Fibroblast of skin of back (primary cell): ENCODE measurements around the gene MTURN.

Source experiments
- DNase-seq: peaks from one replicate; pipeline ENCODE4 v3.0.0-alpha.2; 2013

MTURN gene

GRCh38 chr7:30136117-30136731 lies 1.4 kb downstream of the MTURN start:
- DNase-seq, result no peak

- DNase-seq, result peak; percentile 12
Observed at GRCh38 chr7:30136743-30137485, 2.1 kb downstream of the MTURN start.

- DNase-seq, result no peak
Observed at GRCh38 chr7:30139836-30140384, 5.1 kb downstream of the MTURN start.

- DNase-seq, result no peak
Observed at GRCh38 chr7:30140456-30140855, 5.7 kb downstream of the MTURN start.

- DNase-seq, result peak; percentile 86
Observed at GRCh38 chr7:30142710-30143109, 7.9 kb downstream of the MTURN start.

GRCh38 chr7:30143748-30144251 lies 9.0 kb downstream of the MTURN start:
- peak; percentile 40 for DNase-seq

- DNase-seq, result no peak
Observed at GRCh38 chr7:30144657-30145306, 10.0 kb downstream of the MTURN start.

GRCh38 chr7:30145426-30145970 lies 10.7 kb downstream of the MTURN start:
- DNase-seq, result no peak

GRCh38 chr7:30146127-30146612 lies 11.4 kb downstream of the MTURN start:
- DNase-seq, result no peak

- DNase-seq, result no peak
Observed at GRCh38 chr7:30147223-30147622, 12.4 kb downstream of the MTURN start.

- no peak for DNase-seq
Observed at GRCh38 chr7:30147785-30148184, 13.0 kb downstream of the MTURN start.

GRCh38 chr7:30148426-30148825 lies 13.6 kb downstream of the MTURN start:
- DNase-seq, result no peak

- no peak for DNase-seq
Observed at GRCh38 chr7:30148951-30149459, 14.2 kb downstream of the MTURN start.

GRCh38 chr7:30149640-30150272 lies 15.0 kb downstream of the MTURN start:
- DNase-seq, result no peak

- DNase-seq, result no peak
Observed at GRCh38 chr7:30150711-30151110, 15.9 kb downstream of the MTURN start.

GRCh38 chr7:30154111-30154587 lies 19.4 kb downstream of the MTURN start:
- no peak for DNase-seq

- DNase-seq, result peak; percentile 42
Observed at GRCh38 chr7:30155481-30155880, 20.7 kb downstream of the MTURN start.

- DNase-seq, result no peak
Observed at GRCh38 chr7:30157204-30157603, 22.4 kb downstream of the MTURN start.

- DNase-seq, result no peak
Observed at GRCh38 chr7:30159163-30159562, 24.4 kb downstream of the MTURN start.

GRCh38 chr7:30159698-30160143 lies 24.9 kb downstream of the MTURN start:
- peak; percentile 28 for DNase-seq

GRCh38 chr7:30160329-30160728 lies 25.5 kb downstream of the MTURN start:
- DNase-seq, result no peak

GRCh38 chr7:30162133-30162532 lies 27.3 kb downstream of the MTURN start:
- no peak for DNase-seq
